ENCODE measurements around the gene AVPR2. TPM values are rescaled to one million over a fixed set of nuclear protein-coding genes. Genes with fewer than 3 reads are reported as not detected.

The AVPR2 gene
- polyA plus RNA-seq, result not detected

- H3K4me1 Mint-ChIP-seq, result peaks cover 50 to 53% of the 10 kb centered on the region in 2 donors
- H3K9me3 Mint-ChIP-seq, result no peaks in the 10 kb centered on the region
These were observed at the start of gene AVPR2 for GRCh38 chrX:153903991-153904957. TSS of gene AVPR2 (plus strand) at chrX:153904673. CDS start at chrX:153905146, 473 bp downstream.

GRCh38 chrX:153854702-153855101, 49.8 kb upstream of the AVPR2 start:
- no peak for DNase-seq
- Mint-ChIP-seq H3K4me1 (peaks cover 20% of the 10 kb centered on the region in 2 donors), H3K27ac (no peak overlapping the region), H3K36me3 (no peaks in the 10 kb centered on the region), H3K4me3 (no peak overlapping the region), H3K27me3 (ENCODE audit: low read depth in 3 of 3) (peaks cover 7 to 28% (median 11%) of the 10 kb centered on the region in 3 donors), H3K9me3 (no peaks in the 10 kb centered on the region)

More at GRCh38 chrX:153903991-153904957, at the start of gene AVPR2:
- Mint-ChIP-seq H3K27me3 (ENCODE audit: low read depth in 3 of 3) (peaks cover 3 to 16% (median 12%) of the 10 kb centered on the region in 3 donors), H3K27ac (peak within 1 kb of the TSS in 5 of 6 donors; percentile 86 to 94 (median 88)), H3K4me3 (peak within 1 kb of the TSS; percentile 28 to 80 (median 66)), H3K36me3 (no peaks in the 10 kb centered on the region)
- no peak for DNase-seq

- Mint-ChIP-seq H3K9me3 (no peaks in the 10 kb centered on the region), H3K27ac (no peak overlapping the region), H3K27me3 (ENCODE audit: low read depth in 3 of 3) (peaks cover 9 to 24% (median 10%) of the 10 kb centered on the region in 3 donors), H3K36me3 (no peaks in the 10 kb centered on the region), H3K4me1 (peaks cover 20% of the 10 kb centered on the region in 2 donors), H3K4me3 (no peak overlapping the region)
- DNase-seq, result no peak
These were observed 47.0 kb upstream of the AVPR2 start for GRCh38 chrX:153857348-153857903.

- Mint-ChIP-seq H3K27me3 (ENCODE audit: low read depth in 3 of 3) (peaks cover 7 to 13% (median 9%) of the 10 kb centered on the region in 3 donors), H3K36me3 (no peaks in the 10 kb centered on the region), H3K27ac (no peak overlapping the region), H3K4me3 (no peak overlapping the region), H3K9me3 (no peaks in the 10 kb centered on the region), H3K4me1 (peaks cover 17 to 19% of the 10 kb centered on the region in 2 donors)
- no peak for DNase-seq
These were observed 43.3 kb upstream of the AVPR2 start for GRCh38 chrX:153861151-153861550.

- no peaks in the 10 kb centered on the region for H3K9me3 Mint-ChIP-seq
- no peak for DNase-seq
- H3K27me3 Mint-ChIP-seq (ENCODE audit: low read depth in 3 of 3), result peaks cover 7 to 12% (median 7%) of the 10 kb centered on the region in 3 donors
- no peak overlapping the region for H3K4me3 Mint-ChIP-seq
- peaks cover 10 to 12% of the 10 kb centered on the region in 2 donors for H3K4me1 Mint-ChIP-seq
- no peak overlapping the region for H3K27ac Mint-ChIP-seq
- no peaks in the 10 kb centered on the region for H3K36me3 Mint-ChIP-seq
These were observed 42.7 kb upstream of the AVPR2 start for GRCh38 chrX:153861733-153862310.

- no peaks in the 10 kb centered on the region for H3K36me3 Mint-ChIP-seq
- H3K27me3 Mint-ChIP-seq (ENCODE audit: low read depth in 3 of 3), result peaks cover 4 to 8% (median 7%) of the 10 kb centered on the region in 3 donors
- H3K9me3 Mint-ChIP-seq, result no peaks in the 10 kb centered on the region
- no peak for DNase-seq
- no peak overlapping the region for H3K27ac Mint-ChIP-seq
- H3K4me1 Mint-ChIP-seq, result peaks cover 4 to 5% of the 10 kb centered on the region in 2 donors
- no peak overlapping the region for H3K4me3 Mint-ChIP-seq
These were observed 41.9 kb upstream of the AVPR2 start for GRCh38 chrX:153862369-153863250.

GRCh38 chrX:153863251-153863991, 41.1 kb upstream of the AVPR2 start:
- H3K4me3 Mint-ChIP-seq, result no peak overlapping the region

DNA sequence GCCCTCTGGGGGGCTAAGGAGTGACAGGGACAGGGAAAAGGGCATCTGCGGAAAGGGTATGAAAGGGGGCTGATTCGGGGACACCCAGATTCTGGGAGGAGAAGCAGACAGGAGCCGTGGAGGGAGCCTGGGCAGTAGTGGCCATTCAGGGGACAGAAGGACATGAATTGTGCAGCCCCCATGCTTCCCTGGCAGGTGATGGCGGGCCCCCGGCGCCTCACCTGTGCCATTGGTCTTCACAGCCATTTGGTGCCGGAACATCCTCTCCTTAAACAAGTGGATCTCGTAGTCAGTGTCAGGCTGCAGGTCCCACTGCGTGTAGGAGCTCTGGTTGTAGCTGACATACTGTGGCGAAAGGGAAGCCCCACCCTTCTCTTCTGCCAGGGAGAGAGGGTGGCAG, 40.4 kb upstream of the AVPR2 start:
- peaks cover 0 to 7% (median 5%) of the 10 kb centered on the region in 3 donors for H3K27me3 Mint-ChIP-seq (ENCODE audit: low read depth in 3 of 3)
- H3K36me3 Mint-ChIP-seq, result no peaks in the 10 kb centered on the region
- no peak for DNase-seq
- H3K27ac Mint-ChIP-seq, result no peak overlapping the region
- no peak overlapping the region for H3K4me3 Mint-ChIP-seq
- no peaks in the 10 kb centered on the region for H3K9me3 Mint-ChIP-seq
- no peaks in the 10 kb centered on the region for H3K4me1 Mint-ChIP-seq

More at GRCh38 chrX:153863251-153863991, 41.1 kb upstream of the AVPR2 start:
- H3K27me3 Mint-ChIP-seq (ENCODE audit: low read depth in 3 of 3), result peaks cover 0 to 7% (median 5%) of the 10 kb centered on the region in 3 donors
- no peak overlapping the region for H3K27ac Mint-ChIP-seq
- H3K36me3 Mint-ChIP-seq, result no peaks in the 10 kb centered on the region
- no peaks in the 10 kb centered on the region for H3K4me1 Mint-ChIP-seq
- no peak for DNase-seq
- no peaks in the 10 kb centered on the region for H3K9me3 Mint-ChIP-seq

- Mint-ChIP-seq H3K27me3 (ENCODE audit: low read depth in 3 of 3) (peaks cover 0 to 3% (median 2%) of the 10 kb centered on the region in 3 donors), H3K4me1 (no peaks in the 10 kb centered on the region), H3K4me3 (no peak overlapping the region), H3K9me3 (no peaks in the 10 kb centered on the region), H3K36me3 (no peaks in the 10 kb centered on the region), H3K27ac (no peak overlapping the region)
- no peak for DNase-seq
These were observed 39.7 kb upstream of the AVPR2 start for GRCh38 chrX:153864561-153865320.

- Mint-ChIP-seq H3K9me3 (no peaks in the 10 kb centered on the region), H3K36me3 (no peaks in the 10 kb centered on the region), H3K27me3 (ENCODE audit: low read depth in 3 of 3) (peaks cover 0 to 3% (median 0%) of the 10 kb centered on the region in 3 donors), H3K27ac (no peak overlapping the region), H3K4me1 (no peaks in the 10 kb centered on the region), H3K4me3 (no peak overlapping the region)
- no peak for DNase-seq
These were observed 39.2 kb upstream of the AVPR2 start for GRCh38 chrX:153865321-153865580.

DNA sequence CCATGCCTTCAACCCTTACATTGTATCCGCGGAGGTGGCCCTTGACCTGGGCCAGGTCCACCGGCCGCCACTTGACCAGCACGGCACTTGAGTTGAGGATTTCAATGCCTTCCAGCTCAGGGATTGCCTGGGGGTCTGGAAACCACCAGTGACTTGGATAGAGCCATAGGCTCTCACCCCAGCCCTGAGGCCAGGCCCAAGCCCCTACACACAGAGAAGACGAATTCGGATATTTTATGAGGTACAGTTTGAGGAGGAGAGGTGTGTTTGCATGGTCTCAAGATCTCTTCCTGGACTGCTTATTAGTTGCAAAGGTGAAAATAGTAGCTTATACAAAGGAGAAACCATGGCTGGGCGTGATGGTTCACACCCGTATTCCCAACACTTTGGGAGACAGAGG, 38.8 kb upstream of the AVPR2 start:
- H3K9me3 Mint-ChIP-seq, result no peaks in the 10 kb centered on the region
- no peak for DNase-seq
- H3K4me1 Mint-ChIP-seq, result no peaks in the 10 kb centered on the region
- no peak overlapping the region for H3K4me3 Mint-ChIP-seq
- H3K27ac Mint-ChIP-seq, result no peak overlapping the region
- no peaks in the 10 kb centered on the region for H3K36me3 Mint-ChIP-seq
- H3K27me3 Mint-ChIP-seq (ENCODE audit: low read depth in 3 of 3), result peaks cover 0 to 5% (median 0%) of the 10 kb centered on the region in 3 donors

GRCh38 chrX:153866302-153867019, 38.0 kb upstream of the AVPR2 start:
- Mint-ChIP-seq H3K4me3 (no peak overlapping the region), H3K4me1 (no peaks in the 10 kb centered on the region), H3K36me3 (no peaks in the 10 kb centered on the region), H3K27me3 (ENCODE audit: low read depth in 3 of 3) (peaks cover 0 to 4% (median 0%) of the 10 kb centered on the region in 3 donors), H3K9me3 (no peaks in the 10 kb centered on the region), H3K27ac (no peak overlapping the region)
- no peak for DNase-seq

Data from immature natural killer cell (primary cell).